ENCODE measurements around the gene NEK10. TPM values are rescaled to one million over a fixed set of nuclear protein-coding genes. Genes with fewer than 3 reads are reported as not detected.

NEK10 gene
- polyA plus RNA-seq, 2 of the 4 experiments (the other 2 are of a cell fraction): 1.7 to 2.9 TPM

- ATAC-seq: no peak
- no peak overlapping the region for H3K4me3 ChIP-seq
- no peak for FAIRE-seq
- ChIA-PET CTCF (no interaction called here), POLR2A (no interaction called here)
- no peak for DNase-seq (ENCODE audit: low read depth in 1 of 2, low spot score in 1 of 2)
- TF ChIP-seq HOXA7 (CRISPR knock-in tag; IDR thresholded peaks at IDR 0.05) (no peak), RAD21 (conservative IDR thresholded peaks at IDR 0.05 in 1 of 2, IDR thresholded peaks at IDR 0.05 in 1 of 2) (no peak), REST (IDR thresholded peaks at IDR 0.05) (no peak)
- no peak overlapping the region for H3K27ac ChIP-seq
- no peak overlapping the region for H3K4me2 ChIP-seq
- no peaks in the 10 kb centered on the region for H3K4me1 ChIP-seq
- H3K9me3 ChIP-seq: no peaks in the 10 kb centered on the region
- 0% methylated on average over 1 of the region's 1 CpG for WGBS (ENCODE audit: missing lambda C conversion rate)
These were observed 272.0 kb downstream of the NEK10 start for GRCh38 chr3:27097182-27097581.

GRCh38 chr3:27095553-27096222 lies 273.5 kb downstream of the NEK10 start:
- Histone ChIP-seq H3K4me3 (no peak overlapping the region), H3K9me3 (no peaks in the 10 kb centered on the region), H3K4me1 (no peaks in the 10 kb centered on the region), H3K4me2 (no peak overlapping the region), H3K27ac (no peak overlapping the region)
- ATAC-seq: no peak
- WGBS (ENCODE audit: missing lambda C conversion rate): 2% methylated on average over 2 of the region's 2 CpGs
- CTCF ChIA-PET: interaction anchor here (0.6 kb wide), 1 partner anchor 1447 kb away, joined by 3 read pairs; no protein-coding TSS in a partner anchor
- no peak for FAIRE-seq
- TF ChIP-seq GATA3 (IDR thresholded peaks at IDR 0.05; ENCODE audit: borderline replicate concordance): no peak
- no peak for TF ChIP-seq EHMT2 (IDR thresholded peaks at IDR 0.05; ENCODE audit: low read depth)
- POLR2A ChIA-PET: no interaction called here
- no peak for DNase-seq (ENCODE audit: low read depth in 1 of 2, low spot score in 1 of 2)

- no peak for TF ChIP-seq POLR2AphosphoS2 (conservative IDR thresholded peaks at IDR 0.05; ENCODE audit: low read length)
- no peak for TF ChIP-seq JUNB (IDR thresholded peaks at IDR 0.05)
- no peak for TF ChIP-seq HOXB13 (CRISPR knock-in tag; IDR thresholded peaks at IDR 0.05; ENCODE audit: low read depth)
- no peak for TF ChIP-seq RAD21 (conservative IDR thresholded peaks at IDR 0.05 in 1 of 2, IDR thresholded peaks at IDR 0.05 in 1 of 2)
- no peak for TF ChIP-seq CEBPB (IDR thresholded peaks at IDR 0.05)
- no peak for TF ChIP-seq HDAC2 (IDR thresholded peaks at IDR 0.05)
- TF ChIP-seq EHMT2 (IDR thresholded peaks at IDR 0.05; ENCODE audit: low read depth): no peak
- no peak for TF ChIP-seq MAX (IDR thresholded peaks at IDR 0.05)
- TF ChIP-seq CHD4 (IDR thresholded peaks at IDR 0.05; ENCODE audit: borderline replicate concordance): no peak
- TF ChIP-seq MAZ (IDR thresholded peaks at IDR 0.05; ENCODE audit: borderline replicate concordance, low read depth, low read length): no peak
- TF ChIP-seq ESRRA (IDR thresholded peaks at IDR 0.05; ENCODE audit: borderline replicate concordance, low read length): no peak
- TF ChIP-seq HMGXB4 (CRISPR knock-in tag; IDR thresholded peaks at IDR 0.05; ENCODE audit: borderline replicate concordance): no peak
- TF ChIP-seq FOSL2 (IDR thresholded peaks at IDR 0.05): no peak
- TF ChIP-seq FOSL2 (CRISPR knock-in tag; IDR thresholded peaks at IDR 0.05): no peak
- TF ChIP-seq PBX3 (IDR thresholded peaks at IDR 0.05): no peak
- TF ChIP-seq POLR2A (IDR thresholded peaks at IDR 0.05; ENCODE audit: low read length): no peak
- no peak for TF ChIP-seq BHLHE40 (IDR thresholded peaks at IDR 0.05; ENCODE audit: low read depth, low read length)
- no peak for FAIRE-seq
- CTCF ChIA-PET: no interaction called here
- no peak overlapping the region for H3K4me3 ChIP-seq
- 3% methylated on average over 4 of the region's 4 CpGs for WGBS (ENCODE audit: missing lambda C conversion rate)
- POLR2A ChIA-PET: no interaction called here
- DNase-seq (ENCODE audit: low read depth in 1 of 2, low spot score in 1 of 2): no peak
- H3K27ac ChIP-seq: no peak overlapping the region
- H3K9me3 ChIP-seq: no peaks in the 10 kb centered on the region
- H3K4me2 ChIP-seq: no peak overlapping the region
- H3K4me1 ChIP-seq: no peaks in the 10 kb centered on the region
- ATAC-seq: no peak
These were observed 274.5 kb downstream of the NEK10 start for GRCh38 chr3:27094721-27095120.

Data from A549 (cell line).